SKM-1 (cell line): Measurements from ENCODE around the gene MUC4.
"Not testable (repeated sequence)": the region's sequence is repeated elsewhere in the genome, so short reads cannot be mapped to it uniquely, and the experiment has no call there.

Experiments
- DNase-seq: peaks from one replicate; lab custom pipeline; 2025; ENCODE audit not compliant: unreplicated experiment; lab: John Stamatoyannopoulos, UW

Gene MUC4

GRCh38 chr3:195815169-195815771 is 3.5 kb upstream of the MUC4 start:
- DNase-seq, result no peak

DNA sequence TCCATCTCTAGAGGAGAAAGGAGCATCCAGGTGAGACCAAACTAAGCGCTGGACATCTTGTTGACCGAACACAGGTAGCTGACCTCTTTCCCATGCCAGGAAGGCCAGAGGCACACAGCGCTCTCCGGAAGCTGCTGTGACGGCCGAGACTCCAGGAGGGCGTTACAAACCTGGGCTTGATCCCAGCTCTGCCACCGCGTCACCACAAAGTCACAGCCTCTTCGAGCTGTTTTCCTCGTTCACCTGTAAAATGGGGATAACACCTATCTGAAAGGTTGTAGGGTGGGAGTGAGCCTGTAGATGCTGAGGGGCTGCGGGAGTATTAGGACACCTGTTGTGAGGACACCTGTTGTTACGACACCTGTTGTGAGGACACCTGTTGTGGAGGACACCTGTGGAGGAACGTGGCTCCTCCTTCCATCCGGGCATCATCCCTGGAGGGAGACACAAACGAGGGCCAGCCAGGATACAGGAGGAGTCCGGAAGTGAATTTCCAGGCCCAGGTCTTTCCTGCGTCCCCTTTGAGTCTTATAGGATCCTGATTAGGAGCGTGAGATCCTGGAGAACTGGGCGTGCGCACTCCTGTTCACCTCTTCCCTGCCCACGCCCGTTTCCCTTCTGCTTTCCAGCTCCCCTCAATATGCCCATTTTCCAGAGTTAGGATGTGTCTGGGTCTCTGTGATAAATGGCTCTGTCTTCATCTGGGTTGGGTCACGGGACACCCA is 2.3 kb upstream of the MUC4 start:
- DNase-seq, result no peak

DNA sequence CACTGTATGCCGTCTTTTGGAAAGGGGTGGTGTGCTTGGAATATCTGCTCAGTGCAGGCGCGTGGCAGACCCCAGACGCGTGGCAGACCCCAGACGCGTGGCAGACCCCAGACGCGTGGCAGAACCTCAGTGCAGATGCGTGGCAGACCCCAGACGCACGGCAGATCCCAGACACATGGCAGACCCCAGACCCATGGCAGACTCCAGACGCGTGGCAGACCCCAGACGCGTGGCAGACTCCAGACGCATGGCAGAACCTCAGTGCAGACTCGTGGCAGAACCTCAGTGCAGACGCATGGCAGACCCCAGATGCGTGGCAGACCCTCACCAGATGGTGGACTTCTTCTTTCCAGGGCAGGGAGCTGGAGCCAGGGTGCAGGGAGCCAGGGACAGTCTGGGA is 637 bp upstream of the MUC4 start:
- no peak for DNase-seq

DNA sequence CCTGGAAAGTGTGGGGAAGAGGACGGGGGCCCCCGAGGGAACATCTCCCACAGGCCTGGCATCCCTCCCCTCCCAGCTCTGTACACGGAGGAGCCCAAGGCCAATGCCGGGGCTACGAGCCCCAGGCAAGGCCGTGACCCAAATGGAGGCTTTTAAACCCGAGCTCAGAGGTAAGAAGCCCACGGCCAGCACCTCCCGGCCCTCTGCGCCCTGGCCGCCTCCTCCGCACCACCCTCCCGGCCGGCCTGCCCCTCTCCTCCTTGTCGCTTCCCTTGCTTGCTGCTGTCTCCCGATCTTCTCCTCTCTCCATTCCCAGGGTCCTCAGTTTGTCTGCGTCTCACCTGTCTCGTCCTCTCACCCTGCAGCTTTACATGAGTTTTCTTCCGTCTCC is 1.3 kb downstream of the MUC4 start:
- DNase-seq, result no peak

DNA sequence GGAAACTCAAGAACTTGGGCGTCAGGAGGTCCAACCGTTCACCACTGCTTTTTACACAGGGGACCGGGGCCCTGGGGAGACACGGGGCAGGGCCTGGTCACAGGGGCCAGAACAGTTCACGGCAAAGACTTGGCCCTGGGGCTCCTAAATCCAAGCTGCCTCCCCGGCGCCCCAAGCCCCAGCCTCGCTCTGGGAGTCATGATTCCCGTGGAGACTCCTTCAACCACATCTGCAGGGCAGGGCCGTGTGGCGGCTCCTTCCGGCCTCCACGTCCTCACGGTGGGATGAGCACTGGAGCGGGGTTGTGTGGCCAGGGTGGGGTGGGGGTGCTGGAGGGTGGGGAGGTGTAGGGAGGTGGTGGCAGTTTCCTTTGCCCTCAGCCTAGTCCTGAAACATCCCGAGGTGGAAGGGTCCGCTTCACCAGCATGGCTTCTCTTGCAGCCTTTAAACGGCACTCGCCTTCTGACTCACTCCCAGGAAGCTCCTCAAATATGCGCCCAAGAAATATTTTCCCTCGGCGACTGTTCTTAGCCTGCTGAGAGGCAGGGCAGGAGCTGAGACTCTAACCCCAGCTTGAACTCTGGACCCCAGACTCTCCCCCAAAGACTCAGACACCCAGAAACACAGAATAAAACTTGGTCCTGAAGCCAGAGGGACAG is 1.8 kb downstream of the MUC4 start:
- no peak for DNase-seq

- no peak for DNase-seq
Measured at GRCh38 chr3:195809291-195809785, 2.4 kb downstream of the MUC4 start.

- no peak for DNase-seq
Measured at GRCh38 chr3:195808741-195809290, 2.9 kb downstream of the MUC4 start.

DNA sequence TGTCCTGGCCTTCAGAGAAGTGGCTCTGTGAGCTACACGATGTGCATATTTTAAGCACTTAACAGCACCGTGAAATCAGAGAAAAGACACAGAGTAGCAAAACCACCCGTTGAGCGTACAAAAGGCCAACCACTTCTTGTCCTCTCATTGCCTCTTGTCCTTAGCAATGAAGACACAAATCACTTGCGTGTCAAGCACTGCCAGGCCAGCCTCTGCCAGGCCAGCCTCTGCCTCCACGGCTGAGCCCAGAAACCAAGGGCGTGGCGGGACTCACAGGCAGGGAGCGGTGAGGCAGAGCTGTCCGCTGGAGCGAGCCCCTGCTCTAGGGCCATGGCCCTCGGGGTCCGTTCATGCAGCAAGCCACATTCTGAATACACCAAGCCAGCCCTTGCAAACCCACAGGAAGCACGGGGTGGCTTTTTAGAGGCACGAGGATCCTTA is 4.0 kb downstream of the MUC4 start:
- DNase-seq, result no peak

DNA sequence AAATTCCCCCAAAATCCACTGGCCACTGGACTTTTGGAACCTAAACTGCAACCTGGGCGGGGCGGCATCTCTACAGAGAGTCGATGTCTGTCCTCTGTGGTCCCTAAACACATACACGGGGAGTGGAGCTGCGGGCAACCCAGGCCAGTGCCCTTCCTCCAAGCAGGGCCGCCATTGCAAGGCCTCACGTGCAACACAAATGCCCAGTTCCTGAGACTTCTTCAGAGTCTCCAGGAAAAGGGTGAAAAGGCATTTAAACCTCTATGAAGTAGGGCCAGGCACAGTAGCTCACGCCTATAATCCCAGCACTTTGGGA is 4.9 kb downstream of the MUC4 start:
- no peak for DNase-seq

- no peak for DNase-seq
Measured at GRCh38 chr3:195806211-195806915, 5.4 kb downstream of the MUC4 start.

- DNase-seq, result not testable (repeated sequence)
Measured at GRCh38 chr3:195805588-195805987, 6.1 kb downstream of the MUC4 start.

DNA sequence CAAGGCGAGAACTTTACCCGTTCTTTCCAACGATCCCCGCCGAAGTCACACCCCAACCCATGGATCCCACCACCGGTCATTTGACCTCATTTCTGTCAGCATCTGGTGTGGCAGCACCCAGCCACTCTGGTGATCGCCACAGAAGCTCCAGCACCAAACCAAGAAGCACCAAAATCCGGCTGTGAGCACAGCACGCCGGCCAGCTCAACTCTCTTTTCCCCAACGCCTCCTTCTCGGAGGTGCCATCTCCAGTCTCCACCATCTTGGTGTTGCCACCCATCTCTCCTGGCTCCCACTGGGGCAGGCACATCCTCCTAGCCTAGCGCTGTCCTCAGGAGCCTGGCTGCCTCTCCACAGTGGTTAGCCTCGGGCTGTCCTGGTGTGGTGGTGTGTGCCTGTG is 6.5 kb downstream of the MUC4 start:
- no peak for DNase-seq

DNA sequence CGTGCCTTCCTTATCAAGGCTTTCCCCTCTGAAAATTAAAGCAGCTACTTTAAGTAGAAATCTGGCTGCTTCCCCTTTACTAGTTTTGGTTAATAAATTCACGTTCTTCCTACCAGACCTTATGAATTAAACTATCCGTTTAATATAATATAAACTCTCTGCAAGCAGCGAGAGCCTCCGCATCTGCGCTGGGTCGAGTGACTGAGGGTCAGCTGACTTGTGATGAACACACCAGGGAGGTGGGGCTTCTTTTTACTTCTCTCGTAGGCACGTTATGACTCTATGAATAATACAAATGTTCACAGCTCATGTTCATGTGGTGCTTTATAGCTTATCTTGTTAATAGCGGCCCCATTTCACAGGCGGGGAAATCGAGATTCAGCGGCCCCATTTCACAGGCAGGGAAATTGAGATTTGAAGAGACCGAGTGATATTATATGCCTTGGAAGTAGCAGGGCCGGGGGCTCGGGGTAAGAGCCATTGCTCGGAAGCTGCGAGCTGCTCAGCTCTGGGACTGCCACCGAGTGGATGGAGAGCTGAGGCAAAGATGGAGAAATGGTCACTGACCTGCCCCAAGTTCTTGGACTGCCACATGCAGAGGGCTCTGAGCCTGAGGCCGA is 8.3 kb downstream of the MUC4 start:
- DNase-seq, result no peak

DNA sequence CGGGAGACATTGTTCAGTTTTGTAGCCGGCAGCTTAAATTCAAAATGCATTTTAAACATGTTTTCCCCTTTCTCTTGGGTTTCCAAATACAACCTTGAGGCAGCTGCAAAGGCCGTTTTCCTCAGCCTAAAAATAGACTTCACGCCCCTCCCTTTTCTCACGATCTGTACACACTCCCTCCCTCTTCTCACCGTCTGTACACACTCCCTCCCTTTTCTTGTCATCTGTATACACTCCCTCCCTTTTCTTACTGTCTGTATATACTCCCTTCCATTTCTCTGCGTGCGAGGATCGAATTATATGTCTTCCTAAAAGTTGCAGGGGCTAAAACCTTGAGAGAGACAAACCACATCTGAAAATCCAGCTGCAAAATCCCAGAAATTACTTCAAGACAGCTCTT is 8.9 kb downstream of the MUC4 start:
- no peak for DNase-seq

DNA sequence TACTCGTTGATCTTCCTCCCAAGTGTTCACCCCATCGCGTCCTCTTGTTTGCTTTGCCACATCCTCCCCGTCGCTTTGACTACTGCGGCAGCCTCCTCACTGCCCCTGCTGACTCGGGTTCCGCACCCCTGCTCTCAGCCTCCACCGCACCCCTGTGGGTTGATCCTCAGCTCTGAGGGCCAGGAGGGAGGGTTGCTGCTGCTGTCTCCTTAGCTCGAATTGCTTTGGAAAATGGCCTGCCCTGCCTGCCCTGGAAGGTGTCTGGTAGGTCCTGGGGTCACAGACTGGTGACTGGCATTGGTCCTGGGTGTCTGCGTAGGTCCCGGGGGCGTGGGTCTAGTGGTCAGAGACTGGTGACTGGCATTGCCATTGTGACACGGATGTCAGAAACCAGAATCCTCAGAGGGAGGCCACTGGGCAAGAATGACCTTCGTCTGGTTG is 9.4 kb downstream of the MUC4 start:
- no peak for DNase-seq

DNA sequence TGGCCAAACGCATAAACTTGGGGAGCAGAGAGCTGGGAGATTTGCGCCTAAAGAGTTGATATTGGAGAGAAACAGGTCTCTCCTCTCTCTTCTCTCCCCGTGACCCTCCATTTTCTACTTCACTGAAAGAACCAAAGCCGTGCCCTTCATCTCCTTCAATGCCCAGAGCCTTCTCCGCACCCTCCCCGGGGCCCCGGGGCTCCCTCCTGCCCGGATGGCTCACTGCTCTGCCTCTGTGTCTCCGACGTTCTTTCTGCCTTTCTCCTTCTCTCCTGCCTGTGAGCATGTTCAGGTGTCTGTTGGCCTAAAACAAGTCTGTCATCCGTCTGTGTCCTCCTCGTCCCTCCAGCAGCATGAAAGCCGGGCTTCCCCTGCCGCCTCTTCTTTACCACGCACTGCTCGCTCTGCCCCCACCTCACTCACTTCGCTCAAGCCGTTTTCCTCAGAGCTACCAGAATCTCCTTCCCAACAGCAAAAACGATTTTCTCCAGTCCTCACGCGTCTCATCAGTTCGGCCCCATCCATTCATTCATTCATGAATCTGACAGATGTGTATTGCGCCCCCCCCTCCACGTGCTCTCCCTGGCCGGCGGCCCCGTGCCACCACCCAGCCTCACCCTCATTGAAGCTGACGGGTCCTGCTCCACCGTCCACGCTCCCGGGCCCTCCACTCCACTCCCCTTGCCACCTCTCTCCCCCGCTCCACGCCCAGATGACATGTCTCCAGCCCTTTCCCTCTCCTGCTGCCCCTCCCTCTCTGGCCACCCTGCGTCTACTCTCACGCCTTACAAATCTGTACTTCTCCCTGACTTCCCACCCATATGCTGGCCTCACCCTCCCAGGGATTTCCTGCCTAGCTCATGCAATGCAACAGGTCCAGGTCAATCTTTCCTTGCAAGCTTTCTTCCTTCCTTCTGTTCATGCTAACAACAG is 10.2 kb downstream of the MUC4 start:
- DNase-seq, result no peak

GRCh38 chr3:195800240-195800639 is 11.5 kb downstream of the MUC4 start:
- no peak for DNase-seq

DNA sequence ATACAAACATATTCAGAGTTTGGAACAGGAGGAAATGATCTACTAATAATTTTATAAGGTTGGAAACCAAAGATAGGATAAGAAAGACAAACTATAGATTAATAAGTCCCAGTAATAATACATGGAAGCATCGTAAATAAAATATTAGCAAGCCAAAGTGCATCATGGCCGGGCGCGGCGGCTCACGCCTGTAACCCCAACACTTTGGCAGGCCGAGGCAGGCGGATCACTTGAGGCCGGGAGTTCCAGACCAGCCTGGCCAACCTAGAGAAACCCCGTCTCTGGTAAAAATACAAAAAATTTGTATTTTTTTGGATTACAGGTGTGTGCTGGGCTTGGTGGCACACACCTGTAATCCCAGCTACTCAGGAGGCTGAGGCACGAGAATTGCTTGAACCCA is 14.9 kb downstream of the MUC4 start:
- no peak for DNase-seq

- no peak for DNase-seq
Measured at GRCh38 chr3:195794708-195795107, 17.0 kb downstream of the MUC4 start.

GRCh38 chr3:195792621-195793020 is 19.1 kb downstream of the MUC4 start:
- not testable (repeated sequence) for DNase-seq
